ENCODE data around the gene SGCD. TPM values are rescaled to one million over a fixed set of nuclear protein-coding genes. Genes with fewer than 3 reads are reported as not detected.
"Not testable (repeated sequence)": the region's sequence is repeated elsewhere in the genome, so short reads cannot be mapped to it uniquely, and the experiment has no call there.

SGCD gene
- total and polyA plus RNA-seq, 9 of the 15 experiments (the other 6 are each of a cell fraction or from before 2014, with no cell fraction given), result not detected

GRCh38 chr5:156655732-156656131, 328.8 kb downstream of the SGCD start (continued):
- TF ChIP-seq MLX (CRISPR knock-in tag; conservative IDR thresholded peaks at IDR 0.05) (no peak), ZNF561 (CRISPR knock-in tag; conservative IDR thresholded peaks at IDR 0.05) (no peak), SRSF3 (IDR thresholded peaks at IDR 0.05; ENCODE audit: insufficient read depth, low read length) (no peak), ZNF77 (CRISPR knock-in tag; IDR thresholded peaks at IDR 0.05) (no peak), HMG20A (CRISPR knock-in tag; conservative IDR thresholded peaks at IDR 0.05) (no peak)

DNA sequence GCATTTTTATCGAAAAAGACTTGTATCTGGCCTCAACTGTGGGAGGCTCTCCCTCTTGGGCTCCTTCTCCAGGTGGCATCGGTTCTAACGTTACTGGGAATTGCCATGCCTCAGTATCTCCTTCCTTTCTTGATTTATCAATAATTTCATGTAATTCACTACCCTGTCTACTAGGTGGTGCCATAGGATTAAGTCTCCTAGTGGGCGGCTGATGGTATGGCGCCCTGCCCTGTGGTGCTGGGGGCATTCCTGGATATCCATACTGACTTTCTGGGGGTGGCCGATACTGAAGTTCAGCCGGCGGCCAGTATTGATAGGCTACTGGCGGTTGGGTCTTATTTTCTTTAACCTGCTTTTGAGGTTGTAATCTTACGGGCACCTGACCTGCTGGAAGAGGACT, 337.9 kb downstream of the SGCD start:
- in situ Hi-C loops (cut with MboI); H3K79me2 ChIP-seq (ENCODE audit: control insufficient read depth, insufficient read depth, low read length); DNase-seq (ENCODE audit: extremely low read depth in 1 of 4, low spot score in 3 of 4); H3K4me2 ChIP-seq (ENCODE audit: insufficient read depth, low read length); H3K36me3 ChIP-seq (ENCODE audit: control insufficient read depth, insufficient read depth, low read length); H3K27me3 ChIP-seq (ENCODE audit: control insufficient read depth in 2 of 2, insufficient read depth in 2 of 2, low read length in 2 of 2); CTCF ChIA-PET (ENCODE audit: low intra/inter-chr PET ratio); ATAC-seq; intact Hi-C loops (cut with micrococcal nuclease); H3K9me1 ChIP-seq (ENCODE audit: control insufficient read depth, insufficient read depth, low read length); H4K20me1 ChIP-seq (replicated peaks; ENCODE audit: control insufficient read depth, insufficient read depth, low read length); H3K9ac ChIP-seq (ENCODE audit: insufficient read depth in 1 of 2, low read depth in 2 of 2, low read length in 2 of 2); BruUV-seq (replicated peaks); H3K4me3 ChIP-seq; H3K27ac ChIP-seq (ENCODE audit: extremely low read depth, low read depth, low read length); POLR2A ChIA-PET; H2AFZ ChIP-seq (ENCODE audit: low read depth, low read length); H3K4me1 ChIP-seq (replicated peaks in 1 of 2; ENCODE audit: control insufficient read depth in 2 of 2, insufficient read depth in 2 of 2, low read length in 2 of 2); H3K9me3 ChIP-seq (replicated peaks; ENCODE audit: control insufficient read depth, insufficient read depth, low read depth, low read length); FAIRE-seq: not testable (repeated sequence)
- 2% methylated on average over 7 of the region's 10 CpGs for WGBS (ENCODE audit: insufficient coverage, low coverage, missing lambda C conversion rate)

- H3K27ac ChIP-seq (ENCODE audit: extremely low read depth, low read depth, low read length); DNase-seq (ENCODE audit: extremely low read depth in 1 of 4, low spot score in 3 of 4); H4K20me1 ChIP-seq (replicated peaks; ENCODE audit: control insufficient read depth, insufficient read depth, low read length); intact Hi-C loops (cut with micrococcal nuclease); ATAC-seq; POLR2A ChIA-PET; in situ Hi-C loops (cut with MboI); H3K4me2 ChIP-seq (ENCODE audit: insufficient read depth, low read length); H3K4me1 ChIP-seq (replicated peaks in 1 of 2; ENCODE audit: control insufficient read depth in 2 of 2, insufficient read depth in 2 of 2, low read length in 2 of 2); H3K27me3 ChIP-seq (ENCODE audit: control insufficient read depth in 2 of 2, insufficient read depth in 2 of 2, low read length in 2 of 2); H3K9ac ChIP-seq (ENCODE audit: insufficient read depth in 1 of 2, low read depth in 2 of 2, low read length in 2 of 2); BruUV-seq (replicated peaks); H3K9me3 ChIP-seq (replicated peaks; ENCODE audit: control insufficient read depth, insufficient read depth, low read depth, low read length); FAIRE-seq; CTCF ChIA-PET (ENCODE audit: low intra/inter-chr PET ratio); H2AFZ ChIP-seq (ENCODE audit: low read depth, low read length); H3K79me2 ChIP-seq (ENCODE audit: control insufficient read depth, insufficient read depth, low read length); H3K36me3 ChIP-seq (ENCODE audit: control insufficient read depth, insufficient read depth, low read length); H3K4me3 ChIP-seq; H3K9me1 ChIP-seq (ENCODE audit: control insufficient read depth, insufficient read depth, low read length): not testable (repeated sequence)
- WGBS (ENCODE audit: insufficient coverage, low coverage, missing lambda C conversion rate), result no CpG with 5 or more reads among the region's 3 CpGs
Measured at GRCh38 chr5:156666686-156667085, 339.7 kb downstream of the SGCD start.
